Mesendoderm (in vitro differentiated cells): Measurements from ENCODE around the gene BMPER.

Source experiments
- DNase-seq: peaks from one replicate; pipeline ENCODE4 v3.0.0; 2013
- H2AK5ac ChIP-seq: 2 replicates; pipeline ENCODE4 v1.6.1; 2013; ENCODE audit warnings: low read length, inconsistent platforms
- H2BK120ac ChIP-seq: 2 replicates; pipeline ENCODE4 v1.6.1; 2013; ENCODE audit warnings: low read depth, mild to moderate bottlenecking, low read length, moderate library complexity, mixed read lengths
- H2BK15ac ChIP-seq: replicated peaks from 2 replicates; pipeline ENCODE4 v1.6.1; 2013; ENCODE audit warnings: low read depth, mild to moderate bottlenecking, moderate library complexity
- H2BK5ac ChIP-seq: 2 replicates; pipeline ENCODE4 v1.6.1; 2013; ENCODE audit warnings: low read length, inconsistent platforms
- H3K18ac ChIP-seq: 2 replicates; pipeline ENCODE4 v1.6.1; 2013; ENCODE audit warnings: mild to moderate bottlenecking, low read length, mixed read lengths
- H3K23ac ChIP-seq: one replicate; pipeline ENCODE4 v1.6.1; 2013; ENCODE audit warnings: low read length
- H3K27ac ChIP-seq: 2 replicates; pipeline ENCODE4 v1.5.1; 2013; ENCODE audit warnings: low read depth, mild to moderate bottlenecking, inconsistent platforms, low read length, moderate library complexity
- H3K27me3 ChIP-seq: 2 replicates; pipeline ENCODE4 v1.6.1; 2013; ENCODE audit warnings: low read length, control low read depth, mild to moderate bottlenecking, inconsistent platforms; ENCODE audit not compliant: insufficient read depth, poor library complexity
- H3K36me3 ChIP-seq: 2 replicates; pipeline ENCODE4 v1.6.1; 2013; ENCODE audit warnings: low read length, inconsistent platforms; ENCODE audit not compliant: control insufficient read depth, insufficient read depth
- H3K4ac ChIP-seq: one replicate; pipeline ENCODE4 v1.6.1; 2013; ENCODE audit warnings: low read depth, mild to moderate bottlenecking, low read length, moderate library complexity
- H3K4me1 ChIP-seq: 2 replicates; pipeline ENCODE4 v1.6.1; 2013; ENCODE audit warnings: low read depth, low read length, inconsistent platforms; ENCODE audit not compliant: control insufficient read depth
- H3K4me2 ChIP-seq: 2 replicates; pipeline ENCODE4 v1.6.1; 2013; ENCODE audit warnings: low read length
- H3K4me3 ChIP-seq: 2 replicates; pipeline ENCODE4 v1.5.1; 2013; ENCODE audit warnings: mild to moderate bottlenecking, low read length
- H3K56ac ChIP-seq: one replicate; pipeline ENCODE4 v1.6.1; 2013; ENCODE audit warnings: low read length
- H3K79me1 ChIP-seq: 2 replicates; pipeline ENCODE4 v1.6.1; 2013; ENCODE audit warnings: low read length, inconsistent platforms
- H3K79me2 ChIP-seq: 2 replicates; pipeline ENCODE4 v1.6.1; 2013; ENCODE audit warnings: mild to moderate bottlenecking, low read length; ENCODE audit not compliant: control insufficient read depth, insufficient read depth
- H3K9ac ChIP-seq: 2 replicates; pipeline ENCODE4 v1.6.1; 2013; ENCODE audit warnings: low read length, inconsistent platforms
- H4K5ac ChIP-seq: one replicate; pipeline ENCODE4 v1.6.1; 2013; ENCODE audit warnings: low read length
- H4K8ac ChIP-seq: one replicate; pipeline ENCODE4 v1.6.1; 2013; ENCODE audit warnings: low read depth, mild to moderate bottlenecking, control low read depth, low read length, moderate library complexity
- WGBS: extraction: QIAGEN DNeasy Blood & Tissue Kit; methylation state at CpG from one replicate; pipeline ENCODE4 v1.1.7; 2013; ENCODE audit warnings: low lambda C conversion rate, missing lambda C conversion rate; ENCODE audit not compliant: insufficient coverage; ENCODE audit errors: extremely low coverage; 5-methylcytosine and 5-hydroxymethylcytosine counted together

The BMPER gene

GRCh38 chr7:33892945-33893344 lies 12.4 kb upstream of the BMPER start:
- no peak overlapping the region for H4K5ac ChIP-seq
- no peaks in the 10 kb centered on the region for H3K79me1 ChIP-seq
- H3K9ac ChIP-seq: no peak overlapping the region
- H2BK120ac ChIP-seq: no peak overlapping the region
- H3K56ac ChIP-seq: no peak overlapping the region
- WGBS: no CpG with 5 or more reads among the region's 4 CpGs
- H3K23ac ChIP-seq: no peak overlapping the region
- H2AK5ac ChIP-seq: no peak overlapping the region
- no peak overlapping the region for H3K4ac ChIP-seq
- no peaks in the 10 kb centered on the region for H3K27me3 ChIP-seq
- no peak overlapping the region for H2BK15ac ChIP-seq
- no peak overlapping the region for H3K4me2 ChIP-seq
- no peak overlapping the region for H2BK5ac ChIP-seq
- no peaks in the 10 kb centered on the region for H3K79me2 ChIP-seq
- H3K27ac ChIP-seq: no peak overlapping the region
- H4K8ac ChIP-seq: no peak overlapping the region
- no peak for DNase-seq
- H3K4me3 ChIP-seq: no peak overlapping the region
- no peak overlapping the region for H3K18ac ChIP-seq
- no peaks in the 10 kb centered on the region for H3K36me3 ChIP-seq
- H3K4me1 ChIP-seq: peaks cover 14% of the 10 kb centered on the region

GRCh38 chr7:33893377-33893776 lies 12.0 kb upstream of the BMPER start:
- no peak overlapping the region for H2BK15ac ChIP-seq
- H3K4me1 ChIP-seq: peaks cover 12% of the 10 kb centered on the region
- H3K4me3 ChIP-seq: no peak overlapping the region
- no peaks in the 10 kb centered on the region for H3K36me3 ChIP-seq
- no peaks in the 10 kb centered on the region for H3K79me1 ChIP-seq
- H3K56ac ChIP-seq: no peak overlapping the region
- H2BK120ac ChIP-seq: no peak overlapping the region
- H2BK5ac ChIP-seq: no peak overlapping the region
- no peaks in the 10 kb centered on the region for H3K79me2 ChIP-seq
- H3K23ac ChIP-seq: no peak overlapping the region
- H4K5ac ChIP-seq: no peak overlapping the region
- H3K18ac ChIP-seq: no peak overlapping the region
- H4K8ac ChIP-seq: no peak overlapping the region
- no peak overlapping the region for H3K27ac ChIP-seq
- no peak overlapping the region for H3K4me2 ChIP-seq
- no CpG with 5 or more reads among the region's 4 CpGs for WGBS
- no peak for DNase-seq
- H3K9ac ChIP-seq: no peak overlapping the region
- H3K27me3 ChIP-seq: no peaks in the 10 kb centered on the region
- H2AK5ac ChIP-seq: no peak overlapping the region
- H3K4ac ChIP-seq: peak overlapping the region; percentile 46

GRCh38 chr7:33895025-33895804 lies 10.1 kb upstream of the BMPER start:
- no peak overlapping the region for H3K18ac ChIP-seq
- no peak overlapping the region for H3K4ac ChIP-seq
- H3K27ac ChIP-seq: no peak overlapping the region
- H2BK5ac ChIP-seq: no peak overlapping the region
- H3K4me3 ChIP-seq: no peak overlapping the region
- H3K9ac ChIP-seq: no peak overlapping the region
- no peaks in the 10 kb centered on the region for H3K36me3 ChIP-seq
- peaks cover 8% of the 10 kb centered on the region for H3K4me1 ChIP-seq
- H3K23ac ChIP-seq: no peak overlapping the region
- DNase-seq: peak; percentile 91
- H2BK15ac ChIP-seq: no peak overlapping the region
- no peaks in the 10 kb centered on the region for H3K79me2 ChIP-seq
- H2AK5ac ChIP-seq: no peak overlapping the region
- H4K8ac ChIP-seq: no peak overlapping the region
- no peak overlapping the region for H2BK120ac ChIP-seq
- peak overlapping the region; percentile 9 for H3K56ac ChIP-seq
- WGBS: no CpG with 5 or more reads among the region's 17 CpGs
- H3K27me3 ChIP-seq: no peaks in the 10 kb centered on the region
- no peak overlapping the region for H3K4me2 ChIP-seq
- H4K5ac ChIP-seq: no peak overlapping the region
- H3K79me1 ChIP-seq: no peaks in the 10 kb centered on the region

DNA sequence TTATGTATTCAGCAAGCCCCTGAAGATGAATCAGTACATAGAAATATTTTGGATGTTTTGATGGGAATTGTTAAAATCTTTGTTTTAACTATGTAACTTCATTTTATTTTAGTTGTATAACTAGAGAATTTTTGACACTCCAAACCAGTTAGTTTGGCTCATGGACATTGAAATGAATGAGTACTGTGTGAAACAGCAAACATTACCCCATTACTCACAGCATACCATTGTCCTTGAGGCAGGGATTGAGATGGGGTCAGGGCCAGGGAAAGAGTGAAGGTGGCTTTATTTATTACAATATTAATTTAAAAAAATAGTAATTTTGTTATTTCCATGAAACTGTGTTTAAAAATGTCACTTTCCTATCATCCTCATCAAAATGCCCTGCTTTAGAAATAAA lies 4.8 kb upstream of the BMPER start:
- H4K8ac ChIP-seq: no peak overlapping the region
- H3K4me3 ChIP-seq: no peak overlapping the region
- no peaks in the 10 kb centered on the region for H3K79me1 ChIP-seq
- no peak overlapping the region for H3K23ac ChIP-seq
- no peak overlapping the region for H2BK120ac ChIP-seq
- no peak overlapping the region for H2BK5ac ChIP-seq
- no peaks in the 10 kb centered on the region for H3K27me3 ChIP-seq
- DNase-seq: no peak
- H3K56ac ChIP-seq: no peak overlapping the region
- peaks cover 7% of the 10 kb centered on the region for H3K4me1 ChIP-seq
- no peak overlapping the region for H2BK15ac ChIP-seq
- no peak overlapping the region for H3K4ac ChIP-seq
- no peak overlapping the region for H3K18ac ChIP-seq
- no peak overlapping the region for H4K5ac ChIP-seq
- H3K79me2 ChIP-seq: no peaks in the 10 kb centered on the region
- no peak overlapping the region for H3K27ac ChIP-seq
- no peaks in the 10 kb centered on the region for H3K36me3 ChIP-seq
- H2AK5ac ChIP-seq: no peak overlapping the region
- H3K4me2 ChIP-seq: no peak overlapping the region
- H3K9ac ChIP-seq: no peak overlapping the region

- no peak overlapping the region for H3K4me3 ChIP-seq
- H3K56ac ChIP-seq: no peak overlapping the region
- H3K27me3 ChIP-seq: no peaks in the 10 kb centered on the region
- H2AK5ac ChIP-seq: peak overlapping the region; percentile 95
- no peak overlapping the region for H3K18ac ChIP-seq
- H4K5ac ChIP-seq: no peak overlapping the region
- no CpG with 5 or more reads among the region's 4 CpGs for WGBS
- H3K79me1 ChIP-seq: no peaks in the 10 kb centered on the region
- H3K4ac ChIP-seq: peak overlapping the region; percentile 66
- H3K79me2 ChIP-seq: no peaks in the 10 kb centered on the region
- no peak overlapping the region for H2BK15ac ChIP-seq
- no peak for DNase-seq
- no peak overlapping the region for H2BK120ac ChIP-seq
- no peaks in the 10 kb centered on the region for H3K36me3 ChIP-seq
- H2BK5ac ChIP-seq: peak overlapping the region; percentile 52
- no peak overlapping the region for H3K23ac ChIP-seq
- no peak overlapping the region for H4K8ac ChIP-seq
- no peak overlapping the region for H3K4me2 ChIP-seq
- peaks cover 7% of the 10 kb centered on the region for H3K4me1 ChIP-seq
- H3K27ac ChIP-seq: no peak overlapping the region
- no peak overlapping the region for H3K9ac ChIP-seq
Measured at GRCh38 chr7:33901199-33901598, 4.1 kb upstream of the BMPER start.

DNA sequence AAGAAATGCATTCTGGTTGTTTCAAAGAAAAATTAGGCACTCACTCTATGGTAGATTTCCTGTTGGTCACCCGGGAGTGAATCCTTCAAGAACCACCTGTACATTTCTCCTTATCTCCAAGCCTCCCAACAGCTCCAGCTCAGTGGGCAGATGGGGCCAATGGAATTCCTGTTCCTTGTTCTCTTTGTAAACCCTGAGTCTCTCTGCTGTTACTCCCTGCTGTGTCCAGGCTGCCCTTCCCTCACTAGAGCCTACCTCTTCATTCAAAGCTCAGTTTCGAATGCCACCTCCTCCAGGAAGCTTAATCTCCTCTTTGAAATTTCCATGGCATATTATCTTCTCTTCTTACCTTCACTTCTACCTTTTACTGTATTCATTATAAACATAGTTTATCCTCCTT lies 3.5 kb upstream of the BMPER start:
- Histone ChIP-seq H3K4me2 (no peak overlapping the region), H2BK15ac (no peak overlapping the region), H3K23ac (no peak overlapping the region), H3K79me2 (no peaks in the 10 kb centered on the region), H2BK5ac (no peak overlapping the region), H3K4me1 (peaks cover 7% of the 10 kb centered on the region), H3K9ac (no peak overlapping the region), H4K8ac (no peak overlapping the region), H3K4me3 (no peak overlapping the region), H3K79me1 (no peaks in the 10 kb centered on the region), H3K27me3 (no peaks in the 10 kb centered on the region), H4K5ac (no peak overlapping the region), H3K56ac (no peak overlapping the region), H3K4ac (no peak overlapping the region), H3K18ac (no peak overlapping the region), H2BK120ac (no peak overlapping the region), H3K27ac (no peak overlapping the region), H2AK5ac (no peak overlapping the region), H3K36me3 (no peaks in the 10 kb centered on the region)
- no CpG with 5 or more reads among the region's 2 CpGs for WGBS
- DNase-seq: peak; percentile 77
